ENCODE measurements around the gene VGF.
"Not testable (repeated sequence)": the region's sequence is repeated elsewhere in the genome, so short reads cannot be mapped to it uniquely, and the experiment has no call there.

The VGF gene

GRCh38 chr7:101114492-101114891, 50.9 kb downstream of the VGF start:
- no peak for FAIRE-seq

- FAIRE-seq, result no peak
These were observed 51.5 kb downstream of the VGF start for GRCh38 chr7:101113836-101114235.

- not testable (repeated sequence) for FAIRE-seq
These were observed 52.2 kb downstream of the VGF start for GRCh38 chr7:101113140-101113539.

Data from endometrium (tissue), 2 donors.